ENCODE measurements around the gene WNK2. TPM values are rescaled to one million over a fixed set of nuclear protein-coding genes. Genes with fewer than 3 reads are reported as not detected.
A peak's percentile ranks its signal among the peaks of the same experiment; 100 is the strongest.

The WNK2 gene
- total RNA-seq, 1 experiment from 2014 or later, result 69.4 TPM

DNA sequence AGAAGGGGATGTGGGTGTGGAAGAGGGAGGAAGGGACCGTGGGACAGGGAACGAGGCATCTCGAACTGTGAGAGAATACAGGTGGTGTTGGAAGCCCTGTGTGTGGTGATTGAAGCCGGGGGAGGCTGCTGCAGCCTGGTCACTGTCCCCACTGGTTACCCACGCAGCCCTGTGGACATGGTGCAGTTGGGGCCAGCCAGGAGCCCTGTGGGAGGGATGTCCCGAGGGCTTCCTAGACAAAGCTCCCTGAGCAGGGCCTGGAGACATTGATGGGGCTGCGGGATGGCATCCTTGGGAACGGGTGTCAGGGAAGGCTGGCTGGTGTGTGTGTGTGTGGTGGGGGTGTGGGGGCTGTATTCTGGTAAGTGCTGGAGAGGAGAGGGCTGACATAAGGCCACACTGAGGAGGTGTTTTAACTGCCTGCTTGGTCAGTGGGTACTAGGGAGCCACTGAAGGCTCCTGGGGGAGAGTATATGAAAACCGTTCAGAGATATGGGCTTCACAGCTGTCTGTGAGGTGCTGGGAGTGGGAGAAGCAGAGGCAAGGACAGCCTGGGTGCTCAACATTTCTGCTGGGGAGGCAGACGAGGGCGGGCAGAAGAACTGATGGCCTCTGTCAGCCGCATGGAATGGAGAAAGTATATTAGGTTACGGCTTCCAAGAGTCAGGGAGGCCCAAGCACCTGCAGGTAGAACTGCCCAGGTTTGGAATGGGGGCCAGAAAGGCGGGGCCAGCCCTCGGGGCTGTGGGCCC is 20.0 kb downstream of the WNK2 start:
- Histone ChIP-seq H3K23me2 (ENCODE audit: insufficient read length, low read depth, low read length, poor library complexity, severe bottlenecking) (no peaks in the 10 kb centered on the region), H4K20me1 (ENCODE audit: control insufficient read depth, insufficient read depth, insufficient read length) (peaks cover 3% of the 10 kb centered on the region), H4K8ac (replicated peaks; ENCODE audit: insufficient read length, low read depth, low read length) (no peak overlapping the region), H2BK120ac (ENCODE audit: low read depth, low read length, poor library complexity, severe bottlenecking) (no peak overlapping the region), H3K4me1 (ENCODE audit: insufficient read depth, low read length) (no peaks in the 10 kb centered on the region), H2BK12ac (ENCODE audit: insufficient read length, low read depth, low read length) (no peak overlapping the region), H2BK15ac (ENCODE audit: low read depth, low read length) (no peak overlapping the region), H3K14ac (ENCODE audit: insufficient read depth, low read length) (peak overlapping the region; percentile 50; the same call in 1 of the 2 replicates), H3K9me3 (ENCODE audit: control insufficient read depth, low read depth, low read length) (no peaks in the 10 kb centered on the region), H3K4ac (ENCODE audit: low read depth, low read length) (no peak overlapping the region), H3K4me2 (ENCODE audit: insufficient read depth, insufficient read length, low read length) (no peak overlapping the region), H2BK20ac (ENCODE audit: low read depth, low read length, poor library complexity, severe bottlenecking) (no peak overlapping the region), H3K56ac (ENCODE audit: insufficient read length, low read depth, low read length) (no peak overlapping the region), H4K5ac (ENCODE audit: insufficient read length, low read depth, low read length) (no peak overlapping the region), H2BK5ac (ENCODE audit: insufficient read length, low read length) (no peak overlapping the region), H3K18ac (ENCODE audit: insufficient read length, low read depth, low read length) (no peak overlapping the region), H2AFZ (ENCODE audit: low read length) (no peak overlapping the region), H4K91ac (ENCODE audit: insufficient read length, low read depth, low read length) (no peak overlapping the region), H3K9ac (ENCODE audit: extremely low read depth, insufficient read length, low read length) (no peak overlapping the region), H3K23ac (ENCODE audit: insufficient read length, low read depth, low read length) (no peak overlapping the region), H2AK5ac (ENCODE audit: insufficient read length, low read length) (no peak overlapping the region), H3K27me3 (ENCODE audit: insufficient read depth, low read length) (no peaks in the 10 kb centered on the region), H3K79me1 (ENCODE audit: insufficient read depth, low read depth, low read length, poor library complexity, severe bottlenecking) (no peaks in the 10 kb centered on the region), H3K27ac (ENCODE audit: insufficient read length, low read depth, low read length) (no peak overlapping the region), H3T11ph (ENCODE audit: low read length) (no peak overlapping the region), H3K79me2 (ENCODE audit: insufficient read depth, low read length) (peaks cover 5% of the 10 kb centered on the region; the same call in 1 of the 2 replicates)
- Mint-ChIP-seq H3K36me3 (ENCODE audit: insufficient read depth in 1 of 3, low read depth in 3 of 3) (peaks cover 0 to 6% (median 5%) of the 10 kb centered on the region in 3 experiments; a peak in 4 of 7 replicates), H3K4me3 (peak overlapping the region in 1 of 2 experiments; percentile 45; a peak in 2 of 5 replicates), H3K27ac (peak overlapping the region in 2 of 3 experiments; percentile 46 to 81; a peak in 6 of 7 replicates), H3K9me3 (peaks cover 0 to 3% of the 10 kb centered on the region in 2 experiments; a peak in 1 of 5 replicates), H3K27me3 (ENCODE audit: low read depth) (no peaks in the 10 kb centered on the region), H3K4me1 (peaks cover 7 to 21% of the 10 kb centered on the region in 2 experiments)
- no peak for DNase-seq
- no CpG with 5 or more reads among the region's 15 CpGs for WGBS (ENCODE audit: extremely low coverage, insufficient read length, low lambda C conversion rate)
- no peak for TF ChIP-seq CTCF (conservative IDR thresholded peaks at IDR 0.05)

Measured in H9 (cell line).